Globus pallidus (tissue), 1 donor: ENCODE data around the gene RAET1G.
"Not testable (repeated sequence)": the region's sequence is repeated elsewhere in the genome, so short reads cannot be mapped to it uniquely, and the experiment has no call there.

Experiments
- DNase-seq: peaks from one replicate; pipeline ENCODE4 v3.0.0-alpha.2; 2015; ENCODE audit warnings: low spot score

Gene RAET1G, protein sequence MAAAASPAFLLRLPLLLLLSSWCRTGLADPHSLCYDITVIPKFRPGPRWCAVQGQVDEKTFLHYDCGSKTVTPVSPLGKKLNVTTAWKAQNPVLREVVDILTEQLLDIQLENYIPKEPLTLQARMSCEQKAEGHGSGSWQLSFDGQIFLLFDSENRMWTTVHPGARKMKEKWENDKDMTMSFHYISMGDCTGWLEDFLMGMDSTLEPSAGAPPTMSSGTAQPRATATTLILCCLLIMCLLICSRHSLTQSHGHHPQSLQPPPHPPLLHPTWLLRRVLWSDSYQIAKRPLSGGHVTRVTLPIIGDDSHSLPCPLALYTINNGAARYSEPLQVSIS

DNA sequence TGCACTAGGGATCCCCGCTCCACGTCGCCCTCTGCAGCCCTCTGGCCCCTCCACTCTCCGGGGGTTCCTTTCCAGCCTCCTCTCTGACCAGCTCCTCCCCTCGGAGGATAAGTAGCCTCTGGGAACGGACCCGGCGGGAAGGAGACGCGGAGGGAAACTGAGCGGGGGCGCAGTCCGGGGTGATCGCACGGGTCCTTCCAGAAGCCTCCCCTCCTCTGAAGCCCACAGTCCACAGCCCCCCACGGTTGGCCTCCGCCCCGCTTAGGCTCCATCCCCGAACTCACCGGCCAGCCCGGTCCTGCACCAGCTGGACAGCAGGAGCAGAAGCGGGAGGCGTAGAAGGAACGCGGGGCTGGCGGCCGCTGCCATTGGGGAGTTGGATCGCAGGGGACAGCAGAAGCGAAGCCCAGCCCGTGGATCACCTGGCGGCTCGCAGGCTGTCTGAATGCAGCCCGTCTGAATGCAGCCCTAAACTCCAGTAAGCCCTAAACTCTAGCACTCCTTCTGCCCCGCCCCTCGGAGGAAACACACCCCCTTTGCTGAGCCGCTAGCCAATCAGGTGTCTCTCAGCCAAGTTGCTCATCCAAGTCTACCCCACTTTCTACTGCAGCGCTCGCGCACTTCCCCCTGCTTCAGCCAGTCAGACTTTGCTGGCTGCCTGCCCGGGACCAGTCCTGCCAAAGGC lies at the start of gene RAET1G:
RAET1G (minus strand) TSS at position 480 of the 685 bp plus-strand sequence; CDS start at position 369, 111 bp downstream.
- peak; percentile 76 for DNase-seq

DNA sequence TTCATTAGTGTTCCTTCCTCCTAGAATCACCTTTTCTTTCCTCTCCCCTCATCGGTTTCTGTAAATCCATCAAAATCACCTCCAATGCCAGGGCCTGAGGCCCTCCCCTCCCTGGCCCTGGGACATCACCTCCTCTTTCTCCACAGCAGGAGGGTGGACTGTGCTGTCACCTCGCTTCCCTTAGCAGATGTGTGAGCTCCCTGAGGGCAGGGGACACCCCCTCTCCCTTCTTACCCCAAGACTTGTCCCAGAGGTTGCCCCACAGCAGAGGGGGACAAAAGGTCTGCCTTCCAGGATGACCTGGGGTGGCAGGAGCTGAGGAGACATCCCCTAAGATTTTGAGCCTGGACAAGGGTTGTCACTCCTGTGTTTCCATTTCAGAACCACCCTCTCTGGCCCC lies 46.7 kb upstream of the RAET1G start:
- DNase-seq = no peak

DNA sequence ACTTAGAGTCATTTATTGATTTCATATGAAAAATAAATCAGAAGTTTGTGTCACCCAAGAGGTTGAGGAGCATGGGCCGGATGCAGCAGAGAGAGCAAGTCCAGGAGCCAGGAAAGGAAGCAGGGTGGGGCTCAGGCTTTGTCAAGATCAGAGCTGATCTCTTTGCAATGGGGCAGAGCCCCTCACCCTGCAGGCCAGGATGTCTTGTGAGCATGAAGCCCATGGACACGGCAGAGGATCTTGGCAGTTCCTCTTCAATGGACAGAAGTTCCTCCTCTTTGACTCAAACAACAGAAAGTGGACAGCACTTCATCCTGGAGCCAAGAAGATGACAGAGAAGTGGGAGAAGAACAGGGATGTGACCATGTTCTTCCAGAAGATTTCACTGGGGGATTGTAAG lies 46.0 kb upstream of the RAET1G start:
- not testable (repeated sequence) for DNase-seq

DNA sequence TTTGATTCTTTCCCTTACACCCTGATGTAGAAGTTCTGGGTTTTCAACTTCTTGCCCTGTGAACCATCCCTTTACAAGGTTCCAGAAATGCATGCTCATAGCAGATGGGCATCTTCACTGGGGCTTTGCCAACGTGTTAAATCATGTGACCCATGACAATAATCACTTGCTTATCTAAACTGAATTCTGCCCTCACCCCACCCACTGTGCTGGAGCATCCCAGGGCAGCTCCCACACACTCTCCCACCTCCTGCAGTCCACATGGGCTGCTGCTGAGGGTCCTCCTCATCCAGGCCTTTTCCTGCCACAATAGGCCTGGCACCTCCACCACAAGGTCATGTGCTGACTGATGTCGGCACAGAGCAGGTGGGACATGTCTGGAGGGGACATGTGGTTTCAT lies 45.1 kb upstream of the RAET1G start:
- not testable (repeated sequence) for DNase-seq

DNA sequence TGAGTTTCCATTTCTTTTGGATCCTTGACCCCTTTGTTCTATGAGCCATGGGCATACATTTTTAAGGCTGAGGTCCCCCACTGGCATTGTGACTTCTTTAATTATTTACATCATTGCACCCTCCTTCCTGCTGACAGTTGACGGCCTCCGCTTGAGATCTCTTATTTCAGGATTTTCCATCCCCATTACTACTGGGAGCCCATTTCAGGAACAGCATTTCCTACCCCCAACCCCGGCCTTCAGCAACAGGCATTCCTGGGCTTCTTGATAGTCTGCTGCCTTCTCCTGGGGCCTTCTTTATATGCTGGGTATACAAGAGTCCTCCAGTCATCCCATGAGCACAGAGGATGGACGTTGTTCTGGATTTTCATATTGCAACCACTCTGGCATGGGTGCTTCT lies 44.7 kb upstream of the RAET1G start:
- no peak for DNase-seq

DNA sequence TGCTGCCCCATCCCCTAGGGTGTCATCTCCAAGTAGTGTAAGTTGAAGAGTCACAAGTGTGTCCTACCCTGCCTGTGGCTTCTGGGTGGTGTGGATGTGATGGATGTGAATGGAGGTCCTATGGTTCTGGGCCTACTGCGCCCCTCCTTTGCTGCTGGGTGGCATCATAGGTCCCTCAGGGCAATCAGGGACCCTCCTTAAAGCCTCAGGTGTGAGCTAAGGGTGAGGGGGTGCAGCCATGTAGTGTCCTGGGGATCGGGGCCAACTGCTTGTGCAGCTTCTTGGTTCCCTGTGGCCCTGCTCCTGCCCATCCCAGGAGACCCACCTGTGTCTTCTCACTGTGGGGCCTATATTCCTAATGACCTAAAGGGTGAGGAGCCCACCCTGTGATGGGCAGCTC lies 43.4 kb upstream of the RAET1G start:
- DNase-seq = not testable (repeated sequence)

DNA sequence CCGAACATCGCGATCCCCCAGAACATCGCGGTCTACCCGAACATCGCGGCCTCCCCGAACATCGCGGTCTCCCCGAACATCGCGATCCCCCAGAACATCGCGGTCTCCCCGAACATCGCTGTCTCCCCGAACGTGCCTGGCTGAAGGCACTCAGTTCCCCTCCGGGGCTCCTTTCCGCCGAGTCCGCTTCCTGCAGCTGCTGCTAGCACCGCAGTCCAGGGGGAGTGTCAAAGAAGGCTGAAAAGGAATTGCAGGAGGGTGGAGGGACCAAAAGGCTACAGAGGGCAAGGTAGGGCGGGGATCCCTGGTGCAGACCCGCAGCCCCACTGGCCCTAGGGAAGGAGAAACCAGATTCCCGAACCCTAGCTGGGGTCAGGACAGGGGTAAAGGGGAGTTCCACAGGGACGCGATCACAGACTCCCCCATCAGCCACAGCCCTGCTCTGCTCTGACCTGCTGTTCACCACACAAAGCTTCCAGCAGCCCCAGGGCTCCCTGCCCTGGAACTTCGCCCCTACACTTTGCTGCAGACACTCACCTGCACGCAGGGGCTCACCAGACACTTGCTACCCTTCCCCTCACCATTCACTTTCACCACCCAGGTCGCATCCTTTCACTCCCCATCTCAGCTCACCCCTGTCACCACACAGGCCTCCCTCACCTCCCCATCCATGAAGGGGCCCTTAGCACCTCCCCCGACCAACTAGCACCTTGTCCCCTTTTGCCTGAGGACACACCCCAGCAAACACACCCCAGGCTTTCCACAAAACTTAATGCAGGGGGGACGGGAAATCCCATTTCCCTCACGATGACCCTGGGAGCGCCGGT lies 42.5 kb upstream of the RAET1G start:
- no peak for DNase-seq

DNA sequence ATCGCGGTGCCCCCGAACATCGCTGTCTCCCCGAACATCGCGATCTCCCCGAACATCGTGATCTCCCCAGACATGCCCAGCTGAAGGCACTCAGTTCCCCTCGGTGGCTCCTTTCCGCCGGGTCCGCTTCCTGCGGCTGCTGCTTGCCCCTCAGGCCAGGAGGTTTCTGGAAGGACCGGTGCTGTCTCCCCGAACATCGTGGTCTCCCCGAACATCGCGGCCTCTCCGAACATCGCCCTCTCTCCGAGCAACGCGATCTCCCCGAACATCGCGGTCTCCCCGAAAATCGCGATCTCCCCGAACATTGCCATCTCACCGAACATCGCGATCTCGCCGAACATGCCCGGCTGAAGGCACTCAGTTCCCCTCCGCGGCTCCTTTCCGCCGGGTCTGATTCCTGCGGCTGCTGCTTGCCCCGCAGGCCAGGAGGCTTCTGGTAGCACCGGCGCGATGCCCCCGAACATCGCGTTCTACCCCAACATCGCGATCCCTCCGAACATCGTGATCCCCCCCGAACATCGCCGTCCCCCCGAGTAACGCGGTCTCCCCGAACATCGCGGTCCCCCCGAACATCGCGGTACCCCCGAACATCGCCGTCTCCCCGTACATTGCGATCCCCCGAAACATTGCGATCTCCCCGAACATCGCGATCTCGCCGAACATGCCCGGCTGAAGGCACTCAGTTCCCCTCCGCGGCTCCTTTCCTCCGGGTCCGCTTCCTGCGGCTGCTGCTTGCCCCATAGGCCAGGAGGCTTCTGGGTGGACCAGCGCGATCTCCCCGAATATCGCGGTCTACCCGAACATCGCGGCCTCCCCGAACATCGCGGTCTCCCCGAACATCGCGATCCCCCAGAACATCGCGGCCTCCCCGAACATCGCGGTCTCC lies 41.6 kb upstream of the RAET1G start:
- DNase-seq = no peak

DNA sequence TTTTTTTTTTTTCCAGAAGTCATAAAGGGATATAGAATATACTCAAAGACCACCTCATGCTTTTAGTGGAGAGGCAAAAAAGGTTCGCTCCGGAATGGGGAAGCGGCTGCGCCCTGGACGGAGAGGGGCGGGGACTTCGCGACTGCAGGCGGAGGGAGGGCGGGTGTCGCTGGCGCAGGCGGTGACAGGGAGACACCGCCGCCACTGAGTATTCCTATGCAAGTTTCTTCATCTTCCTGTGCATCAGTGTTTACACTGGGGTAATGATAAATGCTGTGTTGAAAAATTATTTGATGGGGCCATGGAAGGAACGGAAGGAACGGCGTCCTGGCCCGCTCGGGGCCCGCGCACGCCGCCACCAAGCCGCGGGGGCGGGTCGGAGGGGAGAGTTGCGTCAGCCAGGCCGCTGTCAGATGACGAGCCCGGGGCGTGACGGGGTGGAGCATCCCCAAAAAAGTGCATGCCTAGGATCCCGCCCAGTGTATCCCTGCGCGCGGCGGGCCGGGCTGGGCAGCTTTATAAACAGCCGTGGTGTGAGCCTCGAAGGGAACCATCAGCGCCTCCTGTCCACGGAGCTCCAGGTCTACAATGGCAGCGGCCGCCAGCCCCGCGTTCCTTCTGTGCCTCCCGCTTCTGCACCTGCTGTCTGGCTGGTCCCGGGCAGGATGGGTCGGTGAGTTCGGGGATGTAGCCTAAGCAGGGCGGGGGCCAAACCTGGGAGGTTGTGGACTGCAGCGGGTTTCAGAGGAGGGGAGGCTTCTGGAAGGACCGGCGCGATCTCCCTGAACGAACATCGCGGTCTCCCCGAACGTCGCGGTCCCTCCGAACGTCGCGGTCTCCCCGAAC lies 40.8 kb upstream of the RAET1G start, which contains the start of gene ULBP1:
ULBP1 (plus strand) TSS at position 482 of the 846 bp plus-strand sequence; CDS start at position 589, 107 bp downstream.
- peak; percentile 20 for DNase-seq

DNA sequence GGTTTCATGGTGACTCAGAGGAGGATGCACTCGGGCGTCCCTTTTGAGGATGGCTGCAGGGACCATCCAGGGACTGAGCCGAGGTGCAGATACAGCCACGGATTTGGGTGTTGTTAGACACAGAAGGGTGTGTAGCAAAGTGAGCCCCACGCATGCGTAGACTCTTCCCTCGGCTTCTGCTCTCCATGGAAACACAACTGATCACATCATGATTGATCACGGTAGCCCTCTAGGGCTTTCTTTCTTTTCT lies 40.2 kb upstream of the RAET1G start:
- no peak for DNase-seq

DNA sequence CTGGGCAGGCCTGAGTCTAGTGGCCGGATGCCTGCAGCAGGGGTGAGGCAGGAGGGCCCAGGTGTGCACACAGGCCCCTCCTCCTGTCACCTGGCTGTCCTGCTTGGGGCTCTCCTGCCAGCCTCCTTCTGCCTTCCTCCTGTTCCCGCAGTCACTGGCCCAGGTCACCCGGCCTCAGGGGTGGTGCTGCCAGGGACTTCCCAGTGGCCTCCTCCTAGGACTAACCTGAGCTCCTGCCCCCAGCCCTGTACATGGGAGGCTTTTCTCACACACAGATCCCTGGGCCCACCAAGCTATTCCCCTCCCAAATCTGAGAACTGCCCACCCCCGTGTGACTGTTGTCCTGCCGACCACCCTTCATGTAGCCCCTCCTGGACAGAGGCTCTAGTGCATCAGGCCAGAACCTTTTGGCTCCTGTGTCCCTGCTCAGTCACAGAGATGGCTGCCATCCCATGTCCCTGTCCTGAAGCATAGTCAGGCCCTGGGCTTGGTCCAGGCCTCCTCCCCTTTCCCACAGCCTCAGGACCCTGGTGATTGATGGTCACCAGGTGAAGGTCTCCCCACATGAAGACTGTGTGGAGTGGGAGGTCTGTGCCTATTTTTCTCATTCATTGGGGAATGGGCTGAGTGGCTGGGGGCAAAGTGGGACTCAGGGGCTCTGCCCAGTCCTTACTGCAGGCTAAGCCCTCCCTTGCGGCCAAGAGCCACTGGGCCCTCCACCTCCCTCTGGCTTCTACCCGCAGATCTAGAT lies 39.7 kb upstream of the RAET1G start:
- DNase-seq = no peak

DNA sequence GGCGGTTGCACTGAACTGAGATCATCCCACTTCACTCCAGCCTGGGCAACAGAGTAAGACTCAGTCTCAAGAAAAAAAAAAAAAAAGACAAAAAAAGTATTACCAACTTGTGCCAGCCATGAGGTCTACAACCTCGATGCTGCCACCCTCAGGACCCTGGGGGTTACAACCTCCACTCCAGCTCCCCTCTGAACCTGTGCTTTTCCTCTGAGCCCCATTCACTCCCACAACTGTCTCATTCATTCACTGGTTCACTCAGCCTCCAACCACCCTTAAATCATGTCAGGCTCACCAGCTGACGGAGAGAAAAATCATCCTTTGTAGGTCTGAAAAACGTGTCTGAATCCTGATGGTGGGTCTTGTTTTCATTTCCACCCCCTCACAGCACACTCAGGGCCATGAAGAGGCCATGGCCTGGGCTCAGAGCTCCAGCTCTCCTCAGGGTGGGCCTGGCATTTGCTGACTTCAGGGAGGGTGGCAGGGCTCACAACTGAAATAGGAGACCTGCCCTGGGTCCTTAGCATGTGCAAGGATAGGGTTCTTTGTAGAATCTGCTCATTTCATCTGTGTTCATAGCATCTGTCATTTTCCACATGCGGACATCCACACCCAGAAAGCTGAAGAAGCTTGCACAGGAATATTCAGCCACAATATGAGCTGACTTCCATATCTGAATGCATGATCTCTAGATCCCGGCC lies 39.0 kb upstream of the RAET1G start:
- DNase-seq = no peak

DNA sequence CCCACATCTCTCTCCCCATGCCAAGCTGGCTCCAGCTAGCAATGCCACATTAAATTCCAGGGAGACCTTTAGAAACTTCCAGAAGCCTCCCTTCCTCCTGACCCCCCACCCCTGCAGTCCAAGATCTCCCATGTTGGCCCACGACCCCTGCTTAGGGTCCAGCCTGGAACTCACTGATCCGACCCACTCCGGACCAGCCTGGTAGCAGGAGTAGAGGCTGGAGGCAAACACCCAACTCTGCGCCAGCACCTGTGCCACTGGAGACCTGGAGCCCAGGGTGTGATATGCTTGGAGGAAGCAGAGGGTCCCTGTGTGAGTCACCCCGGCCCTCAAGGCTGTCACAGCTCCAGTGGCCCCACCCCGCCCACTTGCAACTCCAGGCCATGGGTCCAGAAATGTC lies 37.6 kb upstream of the RAET1G start:
- DNase-seq = no peak

DNA sequence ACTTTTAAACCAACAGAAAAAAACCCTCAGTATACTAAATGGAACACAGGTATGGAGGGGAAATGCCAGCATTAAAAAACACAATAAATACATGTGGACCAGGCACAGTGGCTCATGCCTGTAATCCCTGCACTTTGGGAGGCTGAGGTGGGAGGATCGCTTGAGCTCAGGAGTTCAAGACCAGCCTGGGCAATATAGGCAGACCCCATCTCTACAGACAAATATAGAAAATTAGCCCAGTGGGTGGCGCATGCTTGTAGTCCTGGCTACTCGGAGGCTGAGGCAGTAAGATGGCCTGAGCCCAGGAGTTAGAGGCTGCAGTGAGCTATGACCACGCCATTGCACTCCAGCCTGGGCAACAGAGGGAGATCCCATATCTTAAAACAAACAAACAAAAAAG lies 36.9 kb upstream of the RAET1G start:
- DNase-seq = not testable (repeated sequence)

DNA sequence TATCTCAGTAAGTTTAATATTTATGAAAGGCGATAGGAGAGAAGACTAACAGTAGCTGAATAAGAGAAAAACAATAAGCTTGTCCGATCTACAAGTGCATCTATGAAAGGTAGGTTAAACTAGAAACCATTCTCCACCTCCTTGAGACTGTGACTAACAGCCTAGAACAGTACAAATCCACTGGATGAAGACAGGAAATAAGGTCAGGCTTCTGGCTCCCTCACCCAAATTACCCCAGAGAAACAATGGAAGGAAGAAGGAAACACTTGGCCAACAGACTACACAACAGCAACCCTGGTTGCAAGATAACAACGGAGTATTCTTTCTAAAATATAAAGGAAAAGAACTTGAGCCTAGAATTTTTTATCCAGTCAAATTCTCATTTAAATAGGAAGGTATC lies 35.2 kb upstream of the RAET1G start:
- not testable (repeated sequence) for DNase-seq

DNA sequence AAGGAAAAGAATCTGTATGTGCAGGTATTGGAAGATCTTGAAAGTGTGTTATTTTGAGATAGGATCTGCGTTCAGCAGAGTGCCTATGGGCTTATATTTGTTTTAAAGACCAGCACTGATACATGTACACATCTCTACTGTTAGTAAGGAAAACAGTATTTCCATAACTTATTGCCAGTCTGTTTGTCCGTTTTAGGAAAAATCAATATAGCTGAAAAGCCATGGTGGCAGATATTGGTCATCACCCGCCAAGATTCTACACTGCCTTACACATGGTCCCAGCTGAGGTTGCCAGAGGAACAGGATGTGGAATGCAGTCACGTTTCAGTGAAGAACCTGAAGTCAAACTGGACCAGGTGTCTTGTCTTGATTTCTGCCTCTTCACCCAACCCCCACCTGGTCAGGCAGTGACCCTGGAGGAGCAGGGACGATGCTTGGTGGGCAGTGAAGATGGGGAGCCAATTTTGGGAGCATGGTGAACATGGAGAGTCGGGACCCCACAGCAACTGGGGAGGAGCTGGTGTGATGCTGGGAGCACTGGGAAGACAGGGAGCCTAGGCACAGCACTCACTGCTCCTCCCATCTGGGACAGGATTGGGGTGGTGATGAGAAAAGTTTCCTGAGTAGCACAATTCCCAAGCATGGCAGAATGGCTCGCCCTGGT lies 32.9 kb upstream of the RAET1G start:
- DNase-seq = not testable (repeated sequence)

DNA sequence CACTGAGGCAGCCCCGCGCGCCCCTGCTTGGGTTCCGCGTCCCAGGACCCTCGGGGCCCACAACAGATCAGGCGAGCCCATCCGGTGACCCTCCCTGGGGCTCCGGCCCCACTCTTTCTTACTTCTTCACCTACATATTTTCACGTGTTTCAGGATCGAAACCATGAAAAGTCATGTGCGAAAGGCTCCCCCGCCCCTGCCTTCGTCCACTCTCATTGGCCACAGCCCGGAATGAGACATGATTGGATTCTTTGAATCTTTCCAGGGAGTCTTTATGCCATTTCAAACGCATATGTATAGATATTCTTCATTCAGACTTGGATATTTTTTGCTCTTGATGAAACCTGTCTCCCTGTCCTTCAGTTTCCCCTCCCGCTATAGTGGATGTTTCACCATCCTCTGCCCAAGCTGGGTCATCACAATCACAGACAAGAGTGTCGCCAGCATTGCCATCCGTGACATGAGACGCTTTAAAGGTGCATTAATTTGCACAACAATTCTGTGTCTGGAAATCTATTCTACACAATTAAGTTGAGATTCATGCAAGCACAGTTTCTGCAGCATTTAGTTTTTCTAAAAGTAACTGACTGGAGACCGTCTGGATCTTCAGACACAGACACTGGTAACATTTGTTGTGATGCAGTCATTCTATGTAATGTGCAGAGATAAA lies 32.2 kb upstream of the RAET1G start:
- not testable (repeated sequence) for DNase-seq

DNA sequence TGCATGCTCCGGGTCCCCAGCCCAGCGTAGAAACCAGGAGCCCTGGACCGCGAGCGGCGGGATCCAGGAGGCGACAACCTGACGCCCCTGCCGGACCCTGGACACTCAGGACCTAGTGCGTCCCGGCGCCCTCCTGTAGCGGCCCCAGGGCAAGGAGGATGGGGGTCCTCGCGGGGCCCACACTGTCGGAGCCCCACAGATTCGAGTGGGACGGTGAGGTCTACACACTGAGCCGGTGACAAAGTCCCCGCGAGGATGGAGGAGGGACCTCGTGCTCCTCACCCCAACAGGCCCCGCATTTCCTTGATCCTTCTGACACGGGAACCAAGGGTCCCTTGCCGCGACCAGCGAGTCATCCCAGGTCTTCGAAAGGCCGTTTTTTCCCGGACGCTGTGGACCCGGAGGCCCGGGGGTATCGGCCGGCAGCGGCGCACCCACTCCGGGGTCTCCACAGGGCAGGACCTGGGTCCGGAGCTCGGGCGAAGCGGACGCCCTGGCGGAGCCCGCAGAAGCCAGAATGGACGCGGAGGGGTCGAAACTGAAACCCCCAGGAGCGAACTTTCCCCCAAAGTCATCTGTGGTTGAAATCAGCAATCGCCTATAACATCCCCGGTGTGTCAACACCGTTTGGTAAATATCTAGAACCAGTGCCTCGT lies 31.5 kb upstream of the RAET1G start:
- DNase-seq = not testable (repeated sequence)
